Measurements from ENCODE around the gene SPTBN5. TPM values are rescaled to one million over a fixed set of nuclear protein-coding genes. Genes with fewer than 3 reads are reported as not detected.

The SPTBN5 gene
- total RNA-seq, 1 experiment from 2014 or later: 0.96 TPM

- peak overlapping the region; percentile 34 to 90 for H3K4me3 ChIP-seq (replicated peaks in 1 of 2; ENCODE audit: low read depth in 1 of 2, low read length in 2 of 2)
- no peaks in the 10 kb centered on the region for H3K27me3 ChIP-seq (ENCODE audit: insufficient read depth, low read length)
- intact Hi-C loops (cut with micrococcal nuclease): loop anchor here (5.0 kb wide), 1 partner anchor 75 kb away; no protein-coding TSS in a partner anchor
- ChIA-PET RAD21 (ENCODE audit: low non-redundant PET in 1 of 2, low total read pairs in 2 of 2, uncharacterized antibody in 2 of 2, unreplicated experiment in 2 of 2) (no interaction called here), CTCF (interaction anchor here (1.9 kb wide), 1 partner anchor 53 kb away, joined by 8 read pairs; the partner anchor contains the start of gene MAPKBP1), POLR2A (interaction anchor here (1.3 kb wide), 1 partner anchor 145 kb away, joined by 3 read pairs; the partner anchor contains the start of gene EHD4)
- TF ChIP-seq ZFX (IDR thresholded peaks at IDR 0.05) (no peak), ELF1 (IDR thresholded peaks at IDR 0.05; ENCODE audit: borderline replicate concordance, low read depth) (no peak), SIN3A (IDR thresholded peaks at IDR 0.05; ENCODE audit: low read depth) (0 out of 2 replicates have a peak, but pooled peaks have one; percentile 29), CBX3 (IDR thresholded peaks at IDR 0.05; ENCODE audit: low read depth) (no peak), EZH2phosphoT487 (IDR thresholded peaks at IDR 0.05; ENCODE audit: borderline replicate concordance) (no peak), ZNF274 (IDR thresholded peaks at IDR 0.05; ENCODE audit: low read depth, low read length) (no peak)
- H3K4me1 ChIP-seq (ENCODE audit: control insufficient read depth in 1 of 2, insufficient read depth in 2 of 2, low read length in 2 of 2): peaks cover 6 to 13% of the 10 kb centered on the region in 2 experiments; a peak in 3 of 4 replicates
- H3K9ac ChIP-seq (ENCODE audit: low read length): peak overlapping the region; percentile 85
- no TSS peak for BruUV-seq (replicated peaks)
- H3K4me2 ChIP-seq (ENCODE audit: low read length): peak overlapping the region; percentile 98
- no peaks in the 10 kb centered on the region for H3K79me2 ChIP-seq (ENCODE audit: insufficient read depth, low read length)
- DNase-seq (ENCODE audit: low read depth, low spot score): no peak
- no peaks in the 10 kb centered on the region for H4K20me1 ChIP-seq (ENCODE audit: insufficient read depth)
- H3K36me3 ChIP-seq (ENCODE audit: control insufficient read depth in 1 of 2, insufficient read depth in 2 of 2, low read length in 2 of 2): peaks cover 0 to 3% of the 10 kb centered on the region in 2 experiments; a peak in 1 of 4 replicates
- ATAC-seq: peak; percentile 1; the same call in 1 of the 2 replicates
- no peak overlapping the region for H2AFZ ChIP-seq (ENCODE audit: low read depth, low read length, poor library complexity, severe bottlenecking)
- no peak overlapping the region for H3K27ac ChIP-seq (ENCODE audit: low read depth, low read length)
- no peaks in the 10 kb centered on the region for H3K9me2 ChIP-seq (ENCODE audit: insufficient read depth)
- no peaks in the 10 kb centered on the region for H3K9me3 ChIP-seq (ENCODE audit: control insufficient read depth in 1 of 2, insufficient read depth in 1 of 2, low read depth in 1 of 2, low read length in 2 of 2)
Observed at GRCh38 chr15:41827290-41827879, 66.5 kb downstream of the SPTBN5 start.

GRCh38 chr15:41825572-41826535, 68.0 kb downstream of the SPTBN5 start:
- no TSS peak for BruUV-seq (replicated peaks)
- intact Hi-C loops (cut with micrococcal nuclease): loop anchor here (5.0 kb wide), 1 partner anchor 76 kb away; no protein-coding TSS in a partner anchor
- Histone ChIP-seq H4K20me1 (ENCODE audit: insufficient read depth) (no peaks in the 10 kb centered on the region), H3K27me3 (ENCODE audit: insufficient read depth, low read length) (no peaks in the 10 kb centered on the region), H3K9ac (ENCODE audit: low read length) (no peak overlapping the region), H3K79me2 (ENCODE audit: insufficient read depth, low read length) (no peaks in the 10 kb centered on the region), H3K36me3 (ENCODE audit: control insufficient read depth in 1 of 2, insufficient read depth in 2 of 2, low read length in 2 of 2) (peaks cover 0 to 6% of the 10 kb centered on the region in 2 experiments; a peak in 2 of 4 replicates), H3K9me3 (ENCODE audit: control insufficient read depth in 1 of 2, insufficient read depth in 1 of 2, low read depth in 1 of 2, low read length in 2 of 2) (no peaks in the 10 kb centered on the region), H3K4me2 (ENCODE audit: low read length) (no peak overlapping the region), H2AFZ (ENCODE audit: low read depth, low read length, poor library complexity, severe bottlenecking) (no peak overlapping the region), H3K9me2 (ENCODE audit: insufficient read depth) (no peaks in the 10 kb centered on the region), H3K4me3 (replicated peaks in 1 of 2; ENCODE audit: low read depth in 1 of 2, low read length in 2 of 2) (no peak overlapping the region), H3K27ac (ENCODE audit: low read depth, low read length) (no peak overlapping the region), H3K4me1 (ENCODE audit: control insufficient read depth in 1 of 2, insufficient read depth in 2 of 2, low read length in 2 of 2) (peaks cover 6 to 13% of the 10 kb centered on the region in 2 experiments; a peak in 3 of 4 replicates)
- RAD21 ChIA-PET (ENCODE audit: low non-redundant PET in 1 of 2, low total read pairs in 2 of 2, uncharacterized antibody in 2 of 2, unreplicated experiment in 2 of 2): no interaction called here
- ATAC-seq (no peak), DNase-seq (ENCODE audit: low read depth, low spot score) (no peak)
- CTCF ChIA-PET: interaction anchor here (1.0 to 1.9 kb wide), 2 partner anchors 52 to 79 kb away, joined by 3 to 8 read pairs; partner anchors contain the start of gene MAPKBP1
- POLR2A ChIA-PET: interaction anchor here (1.3 kb wide), 1 partner anchor 147 kb away, joined by 3 read pairs; the partner anchor contains the start of gene EHD4
- TF ChIP-seq ZNF274 (IDR thresholded peaks at IDR 0.05; ENCODE audit: low read depth, low read length): no peak
- no peak for TF ChIP-seq SIN3A (IDR thresholded peaks at IDR 0.05; ENCODE audit: low read depth)
- no peak for TF ChIP-seq POLR2AphosphoS5 (IDR thresholded peaks at IDR 0.05; ENCODE audit: low read depth, low read length)
- TF ChIP-seq ELF1 (IDR thresholded peaks at IDR 0.05; ENCODE audit: borderline replicate concordance, low read depth): no peak
- TF ChIP-seq FOSL1 (IDR thresholded peaks at IDR 0.05; ENCODE audit: low read depth): no peak
- TF ChIP-seq YY1 (IDR thresholded peaks at IDR 0.05; ENCODE audit: extremely low read depth, insufficient replicate concordance, low read depth, low read length): no peak
- no peak for TF ChIP-seq SRF (IDR thresholded peaks at IDR 0.05; ENCODE audit: low read depth)
- TF ChIP-seq MAX (IDR thresholded peaks at IDR 0.05): no peak
- no peak for TF ChIP-seq RAD21 (IDR thresholded peaks at IDR 0.05; ENCODE audit: low read depth)
- no peak for TF ChIP-seq ATF3 (IDR thresholded peaks at IDR 0.05)

Data from HCT116 (cell line).